ENCODE results near the gene CSRP2. TPM values are rescaled to one million over a fixed set of nuclear protein-coding genes. Genes with fewer than 3 reads are reported as not detected.

Gene CSRP2
- polyA plus RNA-seq, 3 donors = 0.07 TPM; not detected in 2

DNA sequence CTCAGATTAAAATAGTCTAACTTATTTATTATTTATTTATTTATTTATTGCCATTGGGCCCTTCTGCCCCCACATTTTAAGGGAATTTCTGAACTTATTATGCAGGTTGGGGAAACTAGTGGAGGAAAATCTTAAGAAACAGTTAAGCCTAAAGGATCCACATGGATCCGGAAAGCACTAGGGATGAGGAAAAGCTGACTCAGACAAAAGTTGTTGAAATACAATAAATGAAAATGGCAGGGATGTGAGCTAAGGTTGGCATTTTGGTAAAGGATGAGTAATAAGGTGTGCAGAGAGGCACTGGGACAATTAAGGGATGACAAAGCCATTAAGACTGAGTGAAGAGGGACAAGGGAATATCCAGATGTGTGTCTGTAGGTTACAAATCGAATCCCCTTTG is 20.7 kb upstream of the CSRP2 start:
- TF ChIP-seq, protein P1, sequence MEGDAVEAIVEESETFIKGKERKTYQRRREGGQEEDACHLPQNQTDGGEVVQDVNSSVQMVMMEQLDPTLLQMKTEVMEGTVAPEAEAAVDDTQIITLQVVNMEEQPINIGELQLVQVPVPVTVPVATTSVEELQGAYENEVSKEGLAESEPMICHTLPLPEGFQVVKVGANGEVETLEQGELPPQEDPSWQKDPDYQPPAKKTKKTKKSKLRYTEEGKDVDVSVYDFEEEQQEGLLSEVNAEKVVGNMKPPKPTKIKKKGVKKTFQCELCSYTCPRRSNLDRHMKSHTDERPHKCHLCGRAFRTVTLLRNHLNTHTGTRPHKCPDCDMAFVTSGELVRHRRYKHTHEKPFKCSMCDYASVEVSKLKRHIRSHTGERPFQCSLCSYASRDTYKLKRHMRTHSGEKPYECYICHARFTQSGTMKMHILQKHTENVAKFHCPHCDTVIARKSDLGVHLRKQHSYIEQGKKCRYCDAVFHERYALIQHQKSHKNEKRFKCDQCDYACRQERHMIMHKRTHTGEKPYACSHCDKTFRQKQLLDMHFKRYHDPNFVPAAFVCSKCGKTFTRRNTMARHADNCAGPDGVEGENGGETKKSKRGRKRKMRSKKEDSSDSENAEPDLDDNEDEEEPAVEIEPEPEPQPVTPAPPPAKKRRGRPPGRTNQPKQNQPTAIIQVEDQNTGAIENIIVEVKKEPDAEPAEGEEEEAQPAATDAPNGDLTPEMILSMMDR (IDR thresholded peaks at IDR 0.05) = no peak
- Mint-ChIP-seq H3K36me3 (no peaks in the 10 kb centered on the region), H3K27ac (no peak overlapping the region), H3K4me1 (peaks cover 7% of the 10 kb centered on the region), H3K27me3 (ENCODE audit: low read depth in 3 of 3) (peaks cover 0 to 2% (median 0%) of the 10 kb centered on the region in 3 donors), H3K9me3 (peaks cover 0 to 8% (median 5%) of the 10 kb centered on the region in 7 donors), H3K4me3 (no peak overlapping the region)
- no peak overlapping the region for H2AFZ ChIP-seq (ENCODE audit: insufficient read depth, low read depth, low read length, poor library complexity, severe bottlenecking)
- no peak overlapping the region for H3K4me3 ChIP-seq (replicated peaks in 1 of 3; ENCODE audit: low read depth in 2 of 3, low read length in 3 of 3)
- no peaks in the 10 kb centered on the region for H3K79me2 ChIP-seq (ENCODE audit: insufficient read depth, low read length)
- no peaks in the 10 kb centered on the region for H3K36me3 ChIP-seq (replicated peaks in 1 of 2; ENCODE audit: control insufficient read depth in 1 of 2, insufficient read depth in 2 of 2, low read length in 2 of 2)
- no peak overlapping the region for H3K9ac ChIP-seq (ENCODE audit: insufficient read depth, low read length, poor library complexity, severe bottlenecking)
- H3K4me1 ChIP-seq (ENCODE audit: control insufficient read depth in 1 of 2, insufficient read depth in 2 of 2, low read length in 2 of 2) = no peaks in the 10 kb centered on the region
- H4K20me1 ChIP-seq (ENCODE audit: insufficient read depth, low read length) = no peaks in the 10 kb centered on the region
- WGBS (ENCODE audit: insufficient coverage) = 100% methylated on average over 1 of the region's 2 CpGs
- no peak for DNase-seq
- intact Hi-C loops (cut with micrococcal nuclease) = no loop called here
- H3K9me3 ChIP-seq (replicated peaks in 1 of 2; ENCODE audit: control insufficient read depth in 1 of 2, insufficient read depth in 1 of 2, low read length in 2 of 2) = no peaks in the 10 kb centered on the region
- H3K27ac ChIP-seq (ENCODE audit: low read depth in 1 of 2, low read length in 2 of 2) = no peak overlapping the region
- no peak overlapping the region for H3K4me2 ChIP-seq (replicated peaks; ENCODE audit: extremely low read depth, low read length, poor library complexity, severe bottlenecking)
- no peaks in the 10 kb centered on the region for H3K27me3 ChIP-seq (ENCODE audit: control insufficient read depth in 2 of 2, insufficient read depth in 2 of 2, low read length in 2 of 2)

DNA sequence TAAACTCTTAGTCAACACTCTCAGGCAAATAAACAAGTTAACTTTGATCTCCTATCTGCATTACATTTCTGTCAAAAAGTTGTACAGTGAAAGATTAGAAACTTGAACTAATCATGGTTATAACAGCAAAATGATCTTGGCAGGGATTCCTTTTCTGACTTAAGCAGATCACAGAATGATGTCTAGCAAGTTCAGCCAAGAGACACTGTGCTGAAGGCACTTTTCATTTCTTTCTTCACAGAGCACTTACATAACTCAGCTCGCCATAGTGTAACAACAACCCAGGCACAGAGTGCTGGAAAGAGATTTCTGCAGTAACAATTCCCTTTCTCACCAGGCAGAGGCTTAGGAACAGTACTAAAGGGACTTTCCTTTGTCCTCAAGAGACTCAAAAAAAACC is 19.6 kb upstream of the CSRP2 start:
- no peaks in the 10 kb centered on the region for H3K27me3 ChIP-seq (ENCODE audit: control insufficient read depth in 2 of 2, insufficient read depth in 2 of 2, low read length in 2 of 2)
- no peak overlapping the region for H3K27ac Mint-ChIP-seq

More for the DNA sequence above, 19.6 kb upstream of the CSRP2 start:
- Histone ChIP-seq H3K9me3 (replicated peaks in 1 of 2; ENCODE audit: control insufficient read depth in 1 of 2, insufficient read depth in 1 of 2, low read length in 2 of 2) (peaks cover 0 to 5% of the 10 kb centered on the region in 2 donors), H2AFZ (ENCODE audit: insufficient read depth, low read depth, low read length, poor library complexity, severe bottlenecking) (no peak overlapping the region), H3K4me2 (replicated peaks; ENCODE audit: extremely low read depth, low read length, poor library complexity, severe bottlenecking) (no peak overlapping the region), H3K79me2 (ENCODE audit: insufficient read depth, low read length) (no peaks in the 10 kb centered on the region), H3K36me3 (replicated peaks in 1 of 2; ENCODE audit: control insufficient read depth in 1 of 2, insufficient read depth in 2 of 2, low read length in 2 of 2) (no peaks in the 10 kb centered on the region), H3K27ac (ENCODE audit: low read depth in 1 of 2, low read length in 2 of 2) (no peak overlapping the region), H3K4me3 (replicated peaks in 1 of 3; ENCODE audit: low read depth in 2 of 3, low read length in 3 of 3) (no peak overlapping the region), H3K4me1 (ENCODE audit: control insufficient read depth in 1 of 2, insufficient read depth in 2 of 2, low read length in 2 of 2) (no peaks in the 10 kb centered on the region), H3K9ac (ENCODE audit: insufficient read depth, low read length, poor library complexity, severe bottlenecking) (no peak overlapping the region), H4K20me1 (ENCODE audit: insufficient read depth, low read length) (no peaks in the 10 kb centered on the region)
- intact Hi-C loops (cut with micrococcal nuclease) = no loop called here
- peaks cover 7% of the 10 kb centered on the region for H3K4me1 Mint-ChIP-seq
- no peak overlapping the region for H3K4me3 Mint-ChIP-seq
- TF ChIP-seq, protein P1 (IDR thresholded peaks at IDR 0.05) = no peak
- WGBS (ENCODE audit: insufficient coverage) = 86% methylated on average over 1 of the region's 1 CpG
- H3K27me3 Mint-ChIP-seq (ENCODE audit: low read depth in 3 of 3) = peaks cover 0 to 2% (median 0%) of the 10 kb centered on the region in 3 donors
- no peaks in the 10 kb centered on the region for H3K36me3 Mint-ChIP-seq
- H3K9me3 Mint-ChIP-seq = peaks cover 2 to 12% (median 6%) of the 10 kb centered on the region in 7 donors
- no peak for DNase-seq
